Measurements from ENCODE around the gene CMSS1. TPM values are rescaled to one million over a fixed set of nuclear protein-coding genes. Genes with fewer than 3 reads are reported as not detected.

Gene CMSS1
- total RNA-seq, 1 donor from 2014 or later, result 28.4 TPM

DNA sequence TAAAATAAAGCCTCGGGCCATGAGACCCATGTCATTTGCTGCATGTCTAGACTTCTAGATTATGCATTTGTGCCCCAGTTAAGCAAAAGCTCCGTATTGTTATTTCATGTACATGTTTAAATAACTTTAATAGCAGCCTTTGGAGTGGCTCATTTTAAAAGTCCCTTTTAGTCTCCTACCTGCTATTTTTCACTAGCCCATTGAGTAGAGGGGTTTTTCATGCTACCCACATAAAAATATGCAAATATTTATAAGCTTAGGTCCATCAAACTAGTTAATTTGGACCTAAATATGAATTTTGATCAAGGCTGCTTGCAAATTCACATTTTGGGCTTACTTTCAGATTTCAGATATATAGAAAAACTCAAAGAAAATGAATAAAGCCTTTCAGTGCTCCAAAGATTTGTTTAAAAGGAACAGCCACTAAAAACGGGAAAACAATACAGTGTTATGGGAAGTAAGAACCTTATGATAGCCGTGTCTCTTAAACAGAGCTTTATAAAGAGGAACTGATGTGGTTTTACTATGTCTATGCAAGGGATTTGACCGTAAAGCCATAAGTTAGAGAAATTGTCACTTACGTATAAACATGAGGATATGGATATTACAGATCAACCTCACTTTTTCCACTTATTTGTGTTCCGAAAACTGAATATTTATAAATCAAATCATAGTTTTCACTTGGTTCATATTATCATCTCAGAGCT lies 266.6 kb downstream of the CMSS1 start:
- DNase-seq (ENCODE audit: low read depth), result no peak

DNA sequence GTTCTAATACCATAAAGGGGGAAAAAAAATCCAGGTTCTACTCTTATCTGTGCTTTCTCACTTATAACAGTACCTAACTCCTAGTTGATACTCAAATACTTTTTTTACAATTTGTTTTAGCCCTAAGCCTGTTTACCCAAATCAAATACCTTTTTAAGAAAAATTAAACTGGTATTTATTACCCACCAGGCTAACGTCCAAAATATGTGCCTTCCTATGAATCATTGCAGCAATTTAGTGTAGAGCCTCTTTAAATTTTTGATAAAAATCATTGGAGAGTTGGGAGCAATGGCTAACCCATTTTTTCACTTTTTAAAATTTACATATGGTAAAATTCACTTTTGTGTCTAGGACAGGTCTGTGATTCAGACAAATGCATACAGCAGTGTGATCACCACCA lies 268.7 kb downstream of the CMSS1 start:
- no peak for DNase-seq (ENCODE audit: low read depth)
- TF ChIP-seq, protein P1, sequence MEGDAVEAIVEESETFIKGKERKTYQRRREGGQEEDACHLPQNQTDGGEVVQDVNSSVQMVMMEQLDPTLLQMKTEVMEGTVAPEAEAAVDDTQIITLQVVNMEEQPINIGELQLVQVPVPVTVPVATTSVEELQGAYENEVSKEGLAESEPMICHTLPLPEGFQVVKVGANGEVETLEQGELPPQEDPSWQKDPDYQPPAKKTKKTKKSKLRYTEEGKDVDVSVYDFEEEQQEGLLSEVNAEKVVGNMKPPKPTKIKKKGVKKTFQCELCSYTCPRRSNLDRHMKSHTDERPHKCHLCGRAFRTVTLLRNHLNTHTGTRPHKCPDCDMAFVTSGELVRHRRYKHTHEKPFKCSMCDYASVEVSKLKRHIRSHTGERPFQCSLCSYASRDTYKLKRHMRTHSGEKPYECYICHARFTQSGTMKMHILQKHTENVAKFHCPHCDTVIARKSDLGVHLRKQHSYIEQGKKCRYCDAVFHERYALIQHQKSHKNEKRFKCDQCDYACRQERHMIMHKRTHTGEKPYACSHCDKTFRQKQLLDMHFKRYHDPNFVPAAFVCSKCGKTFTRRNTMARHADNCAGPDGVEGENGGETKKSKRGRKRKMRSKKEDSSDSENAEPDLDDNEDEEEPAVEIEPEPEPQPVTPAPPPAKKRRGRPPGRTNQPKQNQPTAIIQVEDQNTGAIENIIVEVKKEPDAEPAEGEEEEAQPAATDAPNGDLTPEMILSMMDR (conservative IDR thresholded peaks at IDR 0.05; ENCODE audit: low read depth, low read length), result no peak
- H3K4me3 ChIP-seq (ENCODE audit: low read depth, low read length), result no peak overlapping the region

More for the DNA sequence above, 266.6 kb downstream of the CMSS1 start:
- TF ChIP-seq, protein P1 (conservative IDR thresholded peaks at IDR 0.05; ENCODE audit: low read depth, low read length), result no peak
- no peak overlapping the region for H3K4me3 ChIP-seq (ENCODE audit: low read depth, low read length)

DNA sequence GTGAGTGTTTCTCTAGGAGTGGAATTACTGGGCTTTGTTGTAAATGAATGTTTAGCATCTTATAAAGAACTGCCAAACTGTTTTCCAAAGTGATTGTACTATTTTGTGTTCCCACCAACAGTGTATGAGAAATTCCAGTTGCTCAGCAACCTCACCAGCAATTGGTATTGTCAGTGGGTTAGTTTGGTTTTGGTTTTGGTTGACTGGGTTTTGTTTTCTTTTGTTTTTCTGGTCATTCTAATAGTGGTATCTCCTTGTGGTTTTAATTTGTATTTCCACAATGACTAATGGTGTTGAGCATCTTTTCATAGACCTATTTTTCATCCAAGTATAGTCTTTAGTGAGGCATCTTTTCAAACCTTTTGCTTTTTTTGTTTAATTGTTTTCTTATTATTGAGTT lies 269.5 kb downstream of the CMSS1 start:
- peak; percentile 83 for DNase-seq (ENCODE audit: low read depth)
- TF ChIP-seq, protein P1 (conservative IDR thresholded peaks at IDR 0.05; ENCODE audit: low read depth, low read length), result no peak
- H3K4me3 ChIP-seq (ENCODE audit: low read depth, low read length), result no peak overlapping the region

DNA sequence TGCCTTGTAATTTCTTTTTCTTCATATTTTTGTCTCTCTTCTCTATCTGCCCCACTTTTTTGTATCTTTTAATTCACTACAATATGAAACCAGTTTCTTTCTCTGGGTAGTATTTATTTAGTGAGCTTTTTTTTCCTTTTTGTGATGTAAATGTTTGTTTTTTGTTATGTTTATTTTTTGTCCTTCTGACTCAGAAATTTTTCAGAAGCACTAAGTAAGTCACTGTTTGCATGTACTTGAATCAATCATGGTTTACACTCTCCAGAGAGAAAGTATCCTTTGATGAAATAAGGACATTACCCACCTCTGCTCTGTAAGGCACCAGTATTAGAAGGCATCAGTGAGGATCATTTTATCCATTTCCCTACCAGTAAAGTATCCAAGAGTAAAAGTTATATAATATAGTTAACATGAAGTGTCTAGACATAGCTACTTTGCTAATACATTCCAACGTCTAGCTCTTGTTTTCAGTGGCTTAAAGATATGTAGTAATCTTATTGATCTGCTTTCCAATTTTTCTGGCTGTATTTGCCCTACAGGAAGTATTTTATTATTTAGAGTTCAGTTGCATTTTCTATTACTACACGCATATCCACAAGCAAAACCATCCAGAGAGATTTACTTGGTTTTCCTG lies 271.2 kb downstream of the CMSS1 start:
- no peak for DNase-seq (ENCODE audit: low read depth)
- TF ChIP-seq, protein P1 (conservative IDR thresholded peaks at IDR 0.05; ENCODE audit: low read depth, low read length), result no peak

DNA sequence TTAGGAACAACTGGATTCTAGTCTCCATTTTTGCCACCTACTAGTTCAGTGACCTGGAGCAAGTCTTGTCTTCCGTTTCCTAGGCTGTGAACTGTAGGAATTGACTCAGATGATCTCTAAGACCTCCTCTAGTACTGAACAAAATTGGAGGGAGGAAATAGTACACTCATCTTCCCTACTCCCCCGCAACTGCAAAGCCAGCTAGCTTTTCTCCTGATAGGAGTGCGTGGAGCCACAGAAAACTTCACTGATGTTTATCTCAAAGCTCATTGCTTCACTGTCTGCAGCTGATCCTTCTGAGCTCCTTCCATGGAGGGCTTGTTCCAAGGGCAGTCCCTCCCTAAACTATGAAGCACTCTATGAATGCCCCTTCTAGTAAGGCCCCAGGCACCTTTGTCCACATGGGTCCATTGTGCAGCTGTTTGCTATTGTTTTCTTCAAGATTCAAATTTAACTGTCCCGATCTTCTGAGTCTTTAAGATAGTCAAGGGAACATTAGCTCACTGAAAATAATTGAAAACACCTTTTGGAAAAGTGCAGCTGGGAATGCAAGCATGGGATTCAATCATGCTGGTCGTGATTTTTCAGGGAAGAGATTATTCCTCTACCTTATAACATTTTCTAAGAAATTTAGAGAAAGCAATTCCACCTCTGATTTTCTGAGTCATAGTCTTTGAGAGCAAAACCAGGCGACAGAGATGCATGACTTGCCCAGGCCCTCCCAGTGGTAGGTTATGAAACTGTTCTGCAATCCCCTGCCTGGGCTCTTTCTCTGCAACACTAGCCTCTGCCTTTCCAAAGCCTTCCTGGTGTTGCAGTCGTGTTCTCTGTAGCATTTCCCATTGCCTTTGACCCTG lies 272.4 kb downstream of the CMSS1 start:
- TF ChIP-seq, protein P1 (conservative IDR thresholded peaks at IDR 0.05; ENCODE audit: low read depth, low read length), result peak; percentile 76
- no peak for DNase-seq (ENCODE audit: low read depth)
- H3K4me3 ChIP-seq (ENCODE audit: low read depth, low read length), result no peak overlapping the region

More for the DNA sequence above, 271.2 kb downstream of the CMSS1 start:
- no peak overlapping the region for H3K4me3 ChIP-seq (ENCODE audit: low read depth, low read length)

DNA sequence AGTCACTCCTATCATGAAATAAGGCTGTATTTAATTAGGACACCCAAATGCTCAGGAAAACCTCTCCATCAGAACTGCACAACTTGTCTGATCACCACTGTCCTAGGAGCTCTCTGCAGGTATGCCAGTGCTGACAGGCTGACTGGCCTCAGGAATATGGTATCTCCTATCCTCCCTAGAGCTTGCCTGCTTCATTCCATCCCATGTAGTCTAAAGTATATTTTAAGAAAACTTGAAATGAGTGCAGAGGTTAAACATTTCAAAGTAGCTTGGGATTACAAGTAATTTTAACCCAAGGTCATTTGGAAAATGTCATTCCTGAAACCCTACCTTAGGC lies 273.0 kb downstream of the CMSS1 start:
- DNase-seq (ENCODE audit: low read depth), result no peak
- TF ChIP-seq, protein P1 (conservative IDR thresholded peaks at IDR 0.05; ENCODE audit: low read depth, low read length), result no peak
- no peak overlapping the region for H3K4me3 ChIP-seq (ENCODE audit: low read depth, low read length)

Measured in epithelial cell of proximal tubule (primary cell).